Transverse colon (tissue), 4 donors: ENCODE results near the gene TMPRSS2. TPM values are rescaled to one million over a fixed set of nuclear protein-coding genes. Genes with fewer than 3 reads are reported as not detected.

Experiments used
- DNase-seq: peaks from one replicate; pipeline ENCODE4 v3.0.0-alpha.2; 2019
- H3K27ac ChIP-seq, 4 donors: fragments of 200-600 bp; sonication (generic); 2 replicates each; pipeline ENCODE4 v1.5.1; 2016 to 2018; ENCODE audit warnings: inconsistent platforms in 4 of 4
- H3K27me3 ChIP-seq: fragments of 200-600 bp; sonication (generic); 2 replicates; pipeline ENCODE4 v1.5.1; 2017; ENCODE audit warnings: inconsistent platforms
- H3K36me3 ChIP-seq, 4 donors: fragments of 200-600 bp; sonication (generic); 2 replicates each; pipeline ENCODE4 v1.5.1; 2017 to 2019; ENCODE audit warnings: inconsistent platforms in 4 of 4
- H3K4me1 ChIP-seq, 4 donors: fragments of 200-600 bp; sonication (generic); 2 replicates each; pipeline ENCODE4 v1.5.1; 2017 to 2020; ENCODE audit warnings: inconsistent platforms in 4 of 4
- H3K4me3 ChIP-seq, 4 donors: fragments of 200-600 bp; sonication (generic); 1 replicate in 1 of 4; 2 replicates in 3 of 4; pipeline versions ENCODE4 v1.5.1 to v1.6.1; 2017 to 2019; ENCODE audit warnings: inconsistent platforms in 4 of 4
- H3K9me3 ChIP-seq, 2 donors: fragments of 200-600 bp; sonication (generic); 2 replicates each; pipeline ENCODE4 v1.5.1; 2017 to 2019; ENCODE audit warnings: inconsistent platforms in 2 of 2
- EP300 ChIP-seq: sonication (generic); formaldehyde crosslinking; IDR thresholded peaks from one replicate; pipeline ENCODE4 v1.6.1; 2017; ENCODE audit warnings: antibody characterized with exemption, low read depth
- POLR2A ChIP-seq: fragments of 450-650 bp; IDR thresholded peaks from one replicate; pipeline ENCODE4 v1.6.1; 2016; ENCODE audit warnings: antibody characterized with exemption, mild to moderate bottlenecking, moderate library complexity
- POLR2AphosphoS5 ChIP-seq, 3 donors: sonication (generic); formaldehyde crosslinking; IDR thresholded peaks; one replicate each; pipeline ENCODE4 v1.6.1; 2016; ENCODE audit warnings: antibody characterized with exemption in 3 of 3
- WGBS, 2 donors: methylation state at CpG; one replicate each; pipeline ENCODE4 v1.1.5; 2018; ENCODE audit warnings: low coverage in 1 of 2; 5-methylcytosine and 5-hydroxymethylcytosine counted together
- in situ Hi-C, 4 donors: fragments of 200-750 bp; cut with MboI; loops; one replicate each; pipeline versions ENCODE4 v1.15.0 to v1.15.1; 2017; ENCODE audit warnings: low sequenced_read_pairs in 3 of 4, low pct_ligation_motif_present in 1 of 4, low pct_unique_long_range_greater_than_20kb in 1 of 4
- intact Hi-C: fragments of 100-400 bp; cut with DNase I; formaldehyde crosslinking; loops from one replicate; pipeline ENCODE4 v1.15.1; 2023; ENCODE audit warnings: low total_unique reads
- total RNA-seq, 4 donors: library from RNA; depleted of rRNA; stranded (reverse); fragments of >200 nt; gene quantifications; one replicate each; pipeline ENCODE4 v1.1.0, GENCODE V29; 2016
- TF ChIP-seq, protein P1 (sequence below), 5 experiments: fragments of 200-600 bp in 3 of 5; fragments of 450-650 bp in 2 of 5; sonication (generic) in 3 of 5; IDR thresholded peaks; 1 replicate in 2 of 5; 2 replicates in 3 of 5; pipeline ENCODE4 v1.5.1; 2016 to 2017; ENCODE audit warnings: antibody characterized with exemption in 5 of 5, inconsistent platforms in 3 of 5, mild to moderate bottlenecking in 2 of 5, moderate library complexity in 1 of 5

TMPRSS2 gene
- total RNA-seq, 4 donors from 2014 or later, result 65.3 to 557 (median 485) TPM

DNA sequence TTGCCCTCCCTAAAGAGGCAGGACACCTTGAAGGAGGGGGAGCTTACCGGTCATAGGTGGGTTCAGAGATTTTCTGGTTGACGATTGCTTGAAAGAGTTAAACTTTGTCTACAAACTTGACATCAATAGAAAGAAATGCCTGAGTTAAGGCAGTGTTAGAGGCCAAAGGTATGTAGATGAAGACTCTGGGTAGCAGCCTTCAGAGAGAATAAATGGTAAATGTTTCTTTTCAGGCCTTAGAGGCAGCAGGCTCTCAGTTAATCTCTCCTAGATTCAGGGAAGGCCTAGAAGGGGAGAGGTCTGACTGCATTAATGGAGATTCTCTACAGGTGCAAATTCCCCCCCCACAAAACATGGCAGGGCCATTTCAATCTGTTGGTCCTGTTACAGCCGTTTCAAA is 54.2 kb downstream of the TMPRSS2 start:
- intact Hi-C loops, result no loop called here
- TF ChIP-seq, protein P1, sequence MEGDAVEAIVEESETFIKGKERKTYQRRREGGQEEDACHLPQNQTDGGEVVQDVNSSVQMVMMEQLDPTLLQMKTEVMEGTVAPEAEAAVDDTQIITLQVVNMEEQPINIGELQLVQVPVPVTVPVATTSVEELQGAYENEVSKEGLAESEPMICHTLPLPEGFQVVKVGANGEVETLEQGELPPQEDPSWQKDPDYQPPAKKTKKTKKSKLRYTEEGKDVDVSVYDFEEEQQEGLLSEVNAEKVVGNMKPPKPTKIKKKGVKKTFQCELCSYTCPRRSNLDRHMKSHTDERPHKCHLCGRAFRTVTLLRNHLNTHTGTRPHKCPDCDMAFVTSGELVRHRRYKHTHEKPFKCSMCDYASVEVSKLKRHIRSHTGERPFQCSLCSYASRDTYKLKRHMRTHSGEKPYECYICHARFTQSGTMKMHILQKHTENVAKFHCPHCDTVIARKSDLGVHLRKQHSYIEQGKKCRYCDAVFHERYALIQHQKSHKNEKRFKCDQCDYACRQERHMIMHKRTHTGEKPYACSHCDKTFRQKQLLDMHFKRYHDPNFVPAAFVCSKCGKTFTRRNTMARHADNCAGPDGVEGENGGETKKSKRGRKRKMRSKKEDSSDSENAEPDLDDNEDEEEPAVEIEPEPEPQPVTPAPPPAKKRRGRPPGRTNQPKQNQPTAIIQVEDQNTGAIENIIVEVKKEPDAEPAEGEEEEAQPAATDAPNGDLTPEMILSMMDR (IDR thresholded peaks at IDR 0.05), result no peak
- TF ChIP-seq EP300 (no peak), POLR2A (no peak), POLR2AphosphoS5 (IDR thresholded peaks at IDR 0.05) (no peak)
- in situ Hi-C loops, result loop anchor here in 2 of 4 donors (25.0 kb wide), 2 partner anchors 166 to 291 kb away; partner anchors contain the start of gene BACE2 (in 1 of the 2)
- WGBS, 2 donors, result 58 to 84% methylated on average over 2 to 3 of the region's 3 CpGs
- peaks cover 0 to 10% (median 4%) of the 10 kb centered on the region in 4 donors for H3K4me1 ChIP-seq
- no peak overlapping the region for H3K4me3 ChIP-seq
- no peaks in the 10 kb centered on the region for H3K27me3 ChIP-seq
- H3K36me3 ChIP-seq, result peaks cover 0 to 22% (median 10%) of the 10 kb centered on the region in 4 donors
- H3K27ac ChIP-seq, result no peak overlapping the region
- DNase-seq, result no peak
- no peaks in the 10 kb centered on the region for H3K9me3 ChIP-seq

DNA sequence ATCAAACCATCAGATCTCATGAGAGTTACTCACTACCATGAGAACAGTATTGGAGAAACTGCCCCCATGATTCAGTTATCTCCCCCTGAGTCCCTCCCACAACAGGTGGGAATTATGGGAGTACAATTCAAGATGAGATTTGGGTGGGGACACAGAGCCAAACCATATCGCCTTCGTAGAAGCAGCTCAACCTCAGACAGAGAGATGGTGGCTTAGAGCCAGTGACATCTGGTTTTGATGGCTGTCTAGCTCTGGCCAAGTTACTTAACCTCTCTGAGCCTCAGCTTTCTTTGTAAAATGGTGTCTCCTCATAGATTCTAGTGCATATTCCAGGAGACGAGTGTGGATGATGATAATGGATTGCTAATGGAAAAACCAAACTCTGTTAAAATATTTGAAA is 54.8 kb downstream of the TMPRSS2 start:
- TF ChIP-seq EP300 (no peak), POLR2A (no peak), POLR2AphosphoS5 (IDR thresholded peaks at IDR 0.05) (no peak)
- TF ChIP-seq, protein P1 (IDR thresholded peaks at IDR 0.05), result no peak
- Histone ChIP-seq H3K27me3 (no peaks in the 10 kb centered on the region), H3K9me3 (no peaks in the 10 kb centered on the region), H3K36me3 (peaks cover 0 to 20% (median 9%) of the 10 kb centered on the region in 4 donors), H3K27ac (no peak overlapping the region), H3K4me1 (peaks cover 0 to 10% (median 4%) of the 10 kb centered on the region in 4 donors), H3K4me3 (no peak overlapping the region)
- no peak for DNase-seq
- 87 to 100% methylated on average over 3 of the region's 3 CpGs for WGBS, 2 donors
- intact Hi-C loops, result no loop called here
- in situ Hi-C loops, result loop anchor here in 2 of 4 donors (25.0 kb wide), 2 partner anchors 166 to 291 kb away; partner anchors contain the start of gene BACE2 (in 1 of the 2)

DNA sequence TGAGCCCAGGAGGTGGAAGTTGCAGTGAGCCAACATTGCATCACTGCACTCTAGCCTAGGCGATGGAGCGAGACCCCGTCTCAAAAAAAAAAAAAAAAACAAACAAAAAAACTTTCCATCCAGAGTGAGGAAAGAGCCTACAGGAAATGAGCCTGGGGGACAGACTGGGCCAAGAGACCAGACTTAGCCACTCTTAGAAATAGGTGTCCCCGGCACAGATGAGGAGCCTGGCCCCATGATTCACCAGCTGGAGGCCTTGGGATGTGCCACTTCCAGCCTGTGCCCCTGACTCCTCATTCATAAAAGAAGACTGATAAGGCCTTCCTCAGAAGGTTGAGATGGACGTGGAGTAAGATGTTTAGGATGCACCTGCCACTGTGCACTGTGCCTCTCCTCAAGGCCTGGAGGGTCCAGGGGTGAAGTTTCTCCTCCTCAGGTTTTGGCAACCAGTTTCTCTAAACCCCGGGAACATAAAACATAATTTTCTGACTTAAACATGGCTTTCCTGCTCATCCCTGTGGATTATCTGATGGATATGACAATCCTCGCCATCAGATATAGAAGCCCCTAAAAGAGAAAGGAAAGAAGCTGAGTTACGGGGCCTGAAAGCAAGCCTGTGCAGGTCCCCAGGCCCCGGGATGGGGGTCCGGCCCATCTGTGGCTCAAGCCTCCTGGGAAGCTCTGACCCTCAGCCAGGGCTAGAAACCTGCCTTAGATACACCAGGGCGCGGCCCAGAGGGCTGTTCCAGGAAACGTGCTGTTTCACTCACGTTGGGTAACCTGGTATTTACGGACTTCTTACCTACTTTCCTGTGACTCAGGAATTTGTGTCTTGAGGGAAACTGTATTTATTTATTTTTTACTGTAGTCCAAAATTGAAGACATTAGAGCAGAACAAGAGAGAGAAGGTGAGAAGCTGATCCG is 55.9 kb downstream of the TMPRSS2 start:
- WGBS, 2 donors, result 70 to 84% methylated on average over 9 to 16 of the region's 16 CpGs
- H3K9me3 ChIP-seq, result no peaks in the 10 kb centered on the region
- DNase-seq, result peak; percentile 59
- H3K4me3 ChIP-seq, result no peak overlapping the region
- intact Hi-C loops, result no loop called here
- TF ChIP-seq POLR2AphosphoS5 (IDR thresholded peaks at IDR 0.05) (no peak), EP300 (no peak), POLR2A (no peak)
- TF ChIP-seq, protein P1 (IDR thresholded peaks at IDR 0.05), result no peak
- H3K4me1 ChIP-seq, result peaks cover 0 to 10% (median 4%) of the 10 kb centered on the region in 4 donors
- in situ Hi-C loops, result loop anchor here in 2 of 4 donors (25.0 kb wide), 2 partner anchors 165 to 290 kb away; partner anchors contain the start of gene BACE2 (in 1 of the 2)
- H3K27me3 ChIP-seq, result no peaks in the 10 kb centered on the region
- peaks cover 0 to 20% (median 9%) of the 10 kb centered on the region in 4 donors for H3K36me3 ChIP-seq
- no peak overlapping the region for H3K27ac ChIP-seq

DNA sequence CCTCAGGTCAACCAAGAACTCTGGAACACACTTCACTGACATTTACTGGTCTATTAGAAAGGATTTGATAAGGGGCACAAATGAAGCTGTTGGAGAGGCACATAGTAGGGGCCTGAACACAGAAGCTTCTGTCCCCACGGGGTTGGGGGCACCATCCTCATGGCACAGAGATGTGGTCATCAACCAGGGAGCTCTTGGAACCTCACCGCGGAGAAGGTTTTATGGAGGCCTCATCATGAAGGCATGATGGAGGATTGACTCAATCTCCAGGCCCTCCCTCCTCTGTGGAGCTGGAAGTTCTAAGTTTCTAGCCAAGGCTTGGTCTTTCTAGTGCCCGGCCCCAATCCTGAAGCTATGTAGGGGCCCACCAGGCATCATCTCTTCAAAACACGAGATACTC is 58.3 kb downstream of the TMPRSS2 start:
- Histone ChIP-seq H3K27ac (no peak overlapping the region), H3K4me1 (peaks cover 0 to 10% (median 4%) of the 10 kb centered on the region in 4 donors), H3K36me3 (peaks cover 0 to 19% (median 8%) of the 10 kb centered on the region in 4 donors), H3K4me3 (no peak overlapping the region), H3K27me3 (no peaks in the 10 kb centered on the region), H3K9me3 (no peaks in the 10 kb centered on the region)
- DNase-seq, result no peak
- 77% methylated on average over 5 of the region's 5 CpGs; no CpG with 5 or more reads in 1 of the 2 donors for WGBS, 2 donors
- in situ Hi-C loops (loop anchor here in 2 of 4 donors (25.0 kb wide), 2 partner anchors 162 to 287 kb away; partner anchors contain the start of gene BACE2 (in 1 of the 2)), intact Hi-C loops (loop anchor here (10.0 kb wide), 1 partner anchor 185 kb away; no protein-coding TSS in a partner anchor)
- TF ChIP-seq EP300 (no peak), POLR2A (no peak), POLR2AphosphoS5 (IDR thresholded peaks at IDR 0.05) (no peak)
- TF ChIP-seq, protein P1 (IDR thresholded peaks at IDR 0.05), result no peak
